NCI-H446 (cell line): Measurements from ENCODE around the gene RBM4B.

Experiments
- DNase-seq, 2 experiments: peaks; one replicate each; lab custom pipeline; 2025; lab: John Stamatoyannopoulos, UW

Gene RBM4B

GRCh38 chr11:66706989-66707388 lies 29.3 kb upstream of the RBM4B start:
- no peak for DNase-seq

- DNase-seq, result no peak
Observed at GRCh38 chr11:66705587-66706335, 28.1 kb upstream of the RBM4B start.

GRCh38 chr11:66704659-66705360 lies 27.1 kb upstream of the RBM4B start:
- DNase-seq, result no peak

- no peak for DNase-seq
Observed at GRCh38 chr11:66701432-66702240, 23.9 kb upstream of the RBM4B start.

GRCh38 chr11:66700742-66701141 lies 23.1 kb upstream of the RBM4B start:
- DNase-seq, result no peak

- DNase-seq, result no peak
Observed at GRCh38 chr11:66700337-66700736, 22.6 kb upstream of the RBM4B start.

- DNase-seq, result no peak
Observed at GRCh38 chr11:66698491-66698890, 20.8 kb upstream of the RBM4B start.

- no peak for DNase-seq
Observed at GRCh38 chr11:66697988-66698387, 20.3 kb upstream of the RBM4B start.

GRCh38 chr11:66696146-66696545 lies 18.5 kb upstream of the RBM4B start:
- DNase-seq, result no peak

- peak; percentile 78 to 84 for DNase-seq
Observed at GRCh38 chr11:66694732-66695207, 17.1 kb upstream of the RBM4B start.

- DNase-seq, result no peak
Observed at GRCh38 chr11:66694056-66694410, 16.3 kb upstream of the RBM4B start.

- DNase-seq, result no peak
Observed at GRCh38 chr11:66693356-66694055, 15.8 kb upstream of the RBM4B start.

- no peak for DNase-seq
Observed at GRCh38 chr11:66692871-66693331, 15.2 kb upstream of the RBM4B start.

- no peak for DNase-seq
Observed at GRCh38 chr11:66692446-66692845, 14.8 kb upstream of the RBM4B start.

GRCh38 chr11:66691311-66691980 lies 13.8 kb upstream of the RBM4B start:
- DNase-seq, result no peak

GRCh38 chr11:66689661-66690590 lies 12.2 kb upstream of the RBM4B start:
- DNase-seq, result no peak

GRCh38 chr11:66688561-66689534 lies 11.2 kb upstream of the RBM4B start:
- DNase-seq, result no peak

- no peak for DNase-seq
Observed at GRCh38 chr11:66687831-66688281, 10.2 kb upstream of the RBM4B start.
